ENCODE measurements around the gene ADARB1. TPM values are rescaled to one million over a fixed set of nuclear protein-coding genes. Genes with fewer than 3 reads are reported as not detected.

The ADARB1 gene
- total RNA-seq, 4 donors from 2014 or later: 6.8 to 32.2 (median 17.3) TPM

GRCh38 chr21:45254460-45254930, 180.1 kb downstream of the ADARB1 start:
- TF ChIP-seq EP300 (IDR thresholded peaks at IDR 0.05; ENCODE audit: low read depth) (no peak), CTCF (IDR thresholded peaks at IDR 0.05) (no peak), POLR2A (IDR thresholded peaks at IDR 0.05) (no peak), POLR2AphosphoS5 (IDR thresholded peaks at IDR 0.05) (no peak)
- H3K27ac ChIP-seq: no peak overlapping the region
- no peaks in the 10 kb centered on the region for H3K4me1 ChIP-seq
- WGBS, 2 donors (ENCODE audit: low coverage in 1 of 2): 33 to 81% methylated on average over 1 to 17 of the region's 17 CpGs
- no peak overlapping the region for H3K4me3 ChIP-seq
- intact Hi-C loops (cut with DNase I; ENCODE audit: low total_unique reads) (loop anchor here (2.0 kb wide), 1 partner anchor 28 kb away; no protein-coding TSS in a partner anchor), in situ Hi-C loops (cut with MboI; ENCODE audit: low pct_ligation_motif_present in 1 of 4, low pct_unique_long_range_greater_than_20kb in 1 of 4, low sequenced_read_pairs in 3 of 4) (no loop called here)
- DNase-seq: no peak
- H3K36me3 ChIP-seq: no peaks in the 10 kb centered on the region
- H3K9me3 ChIP-seq: no peaks in the 10 kb centered on the region
- H3K27me3 ChIP-seq: peaks cover 35% of the 10 kb centered on the region

- no peak for TF ChIP-seq POLR2A (IDR thresholded peaks at IDR 0.05)
- peak in 1 of 3 donors; percentile 10 for TF ChIP-seq POLR2AphosphoS5 (IDR thresholded peaks at IDR 0.05)
- no peak for TF ChIP-seq EP300 (IDR thresholded peaks at IDR 0.05; ENCODE audit: low read depth)
- H3K9me3 ChIP-seq: no peaks in the 10 kb centered on the region
- DNase-seq: peak; percentile 60
- H3K4me1 ChIP-seq: no peaks in the 10 kb centered on the region
- H3K27ac ChIP-seq: no peak overlapping the region
- 73% methylated on average over 22 of the region's 22 CpGs; no CpG with 5 or more reads in 1 of the 2 donors for WGBS, 2 donors (ENCODE audit: low coverage in 1 of 2)
- H3K27me3 ChIP-seq: peaks cover 35% of the 10 kb centered on the region
- H3K4me3 ChIP-seq: no peak overlapping the region
- intact Hi-C loops (cut with DNase I; ENCODE audit: low total_unique reads): loop anchor here (2.0 kb wide), 1 partner anchor 27 kb away; no protein-coding TSS in a partner anchor
- no peaks in the 10 kb centered on the region for H3K36me3 ChIP-seq
- in situ Hi-C loops (cut with MboI; ENCODE audit: low pct_ligation_motif_present in 1 of 4, low pct_unique_long_range_greater_than_20kb in 1 of 4, low sequenced_read_pairs in 3 of 4): no loop called here
Observed at GRCh38 chr21:45255381-45256020, 181.1 kb downstream of the ADARB1 start.

- no peaks in the 10 kb centered on the region for H3K36me3 ChIP-seq
Observed at GRCh38 chr21:45256021-45256911, 181.9 kb downstream of the ADARB1 start.

More at GRCh38 chr21:45256021-45256911, 181.9 kb downstream of the ADARB1 start:
- TF ChIP-seq POLR2A (IDR thresholded peaks at IDR 0.05) (no peak), EP300 (IDR thresholded peaks at IDR 0.05; ENCODE audit: low read depth) (no peak), CTCF (IDR thresholded peaks at IDR 0.05) (no peak), POLR2AphosphoS5 (IDR thresholded peaks at IDR 0.05) (no peak)
- in situ Hi-C loops (cut with MboI; ENCODE audit: low pct_ligation_motif_present in 1 of 4, low pct_unique_long_range_greater_than_20kb in 1 of 4, low sequenced_read_pairs in 3 of 4) (no loop called here), intact Hi-C loops (cut with DNase I; ENCODE audit: low total_unique reads) (no loop called here)
- Histone ChIP-seq H3K27ac (no peak overlapping the region), H3K4me1 (no peaks in the 10 kb centered on the region), H3K9me3 (no peaks in the 10 kb centered on the region), H3K4me3 (no peak overlapping the region), H3K27me3 (peaks cover 35% of the 10 kb centered on the region)
- no peak for DNase-seq
- 79% methylated on average over 29 of the region's 31 CpGs; no CpG with 5 or more reads in 1 of the 2 donors for WGBS, 2 donors (ENCODE audit: low coverage in 1 of 2)

All from transverse colon (tissue), 4 donors.